Uterus (tissue), 2 donors: ENCODE results near the gene CXXC4.

Source experiments
- POLR2A ChIP-seq, 2 donors: fragments of 450-650 bp; IDR thresholded peaks; one replicate each; pipeline ENCODE4 v1.6.1; 2016; ENCODE audit warnings: antibody characterized with exemption in 2 of 2, mild to moderate bottlenecking in 1 of 2, moderate library complexity in 1 of 2
- TF ChIP-seq, protein P1 (sequence below), 4 experiments: fragments of 200-600 bp in 2 of 4; fragments of 450-650 bp in 2 of 4; sonication (generic) in 2 of 4; IDR thresholded peaks; one replicate each; pipeline ENCODE4 v1.5.1; 2016 to 2019; ENCODE audit warnings: antibody characterized with exemption in 4 of 4, mild to moderate bottlenecking in 2 of 4, moderate library complexity in 1 of 4

DNA sequence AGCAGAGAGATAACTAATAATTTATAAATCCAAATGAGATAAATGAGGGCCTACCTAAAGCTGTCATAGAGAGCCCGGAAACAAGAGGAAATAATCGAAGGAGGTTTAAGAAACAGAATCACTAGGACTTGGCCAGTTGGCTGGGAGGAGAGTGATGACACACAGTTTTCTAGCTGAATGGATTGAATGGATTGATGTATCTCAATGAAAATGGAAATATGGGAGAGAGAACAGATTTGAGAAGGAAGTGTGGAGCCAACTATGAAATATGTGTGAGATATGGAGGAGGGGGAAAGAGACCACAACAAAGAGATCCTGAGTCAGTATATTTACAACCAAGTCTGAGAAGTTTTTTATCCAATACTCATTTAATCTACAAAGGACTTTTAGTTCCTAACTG is 35.7 kb upstream of the CXXC4 start:
- TF ChIP-seq, protein P1, sequence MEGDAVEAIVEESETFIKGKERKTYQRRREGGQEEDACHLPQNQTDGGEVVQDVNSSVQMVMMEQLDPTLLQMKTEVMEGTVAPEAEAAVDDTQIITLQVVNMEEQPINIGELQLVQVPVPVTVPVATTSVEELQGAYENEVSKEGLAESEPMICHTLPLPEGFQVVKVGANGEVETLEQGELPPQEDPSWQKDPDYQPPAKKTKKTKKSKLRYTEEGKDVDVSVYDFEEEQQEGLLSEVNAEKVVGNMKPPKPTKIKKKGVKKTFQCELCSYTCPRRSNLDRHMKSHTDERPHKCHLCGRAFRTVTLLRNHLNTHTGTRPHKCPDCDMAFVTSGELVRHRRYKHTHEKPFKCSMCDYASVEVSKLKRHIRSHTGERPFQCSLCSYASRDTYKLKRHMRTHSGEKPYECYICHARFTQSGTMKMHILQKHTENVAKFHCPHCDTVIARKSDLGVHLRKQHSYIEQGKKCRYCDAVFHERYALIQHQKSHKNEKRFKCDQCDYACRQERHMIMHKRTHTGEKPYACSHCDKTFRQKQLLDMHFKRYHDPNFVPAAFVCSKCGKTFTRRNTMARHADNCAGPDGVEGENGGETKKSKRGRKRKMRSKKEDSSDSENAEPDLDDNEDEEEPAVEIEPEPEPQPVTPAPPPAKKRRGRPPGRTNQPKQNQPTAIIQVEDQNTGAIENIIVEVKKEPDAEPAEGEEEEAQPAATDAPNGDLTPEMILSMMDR (IDR thresholded peaks at IDR 0.05): no peak
- TF ChIP-seq POLR2A (IDR thresholded peaks at IDR 0.05): no peak
